ENCODE data around the gene CPNE8. TPM values are rescaled to one million over a fixed set of nuclear protein-coding genes. Genes with fewer than 3 reads are reported as not detected.

Gene CPNE8
- total RNA-seq, 1 donor from 2014 or later = 14.8 TPM

- no peak for DNase-seq (ENCODE audit: low spot score)
These were observed 176.5 kb downstream of the CPNE8 start for GRCh38 chr12:38728894-38729293.

DNA sequence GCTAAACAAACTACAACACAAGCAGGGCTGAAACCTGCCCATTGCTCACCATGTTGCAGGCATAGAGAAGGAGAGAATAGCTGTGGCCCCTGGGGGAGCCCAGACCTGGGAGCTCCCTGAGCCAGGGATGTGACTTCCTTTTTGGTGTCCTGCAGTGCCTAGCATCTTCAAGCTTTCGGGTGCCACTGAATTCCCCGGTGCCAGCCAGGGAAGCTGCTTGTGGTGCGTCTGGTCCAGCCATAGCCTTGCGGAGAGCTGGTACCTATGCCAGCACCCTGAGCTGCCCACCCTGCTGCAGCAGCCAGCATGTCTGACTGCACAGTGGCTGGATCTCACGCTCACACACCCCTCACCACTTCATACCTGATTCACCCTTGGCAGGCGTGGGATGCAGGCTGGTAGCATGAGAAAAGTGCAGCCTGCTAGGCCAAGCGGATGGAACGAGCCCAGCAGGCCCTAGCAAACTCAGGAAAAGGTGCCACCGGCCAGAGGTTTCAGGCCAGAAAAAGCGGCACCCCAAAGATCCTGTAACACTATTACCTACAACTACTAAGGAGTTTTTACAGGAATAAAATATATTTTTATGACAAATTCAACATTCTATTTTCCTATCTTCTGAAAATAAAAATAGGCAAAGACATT lies 183.7 kb downstream of the CPNE8 start:
- no peak for DNase-seq (ENCODE audit: low spot score)

DNA sequence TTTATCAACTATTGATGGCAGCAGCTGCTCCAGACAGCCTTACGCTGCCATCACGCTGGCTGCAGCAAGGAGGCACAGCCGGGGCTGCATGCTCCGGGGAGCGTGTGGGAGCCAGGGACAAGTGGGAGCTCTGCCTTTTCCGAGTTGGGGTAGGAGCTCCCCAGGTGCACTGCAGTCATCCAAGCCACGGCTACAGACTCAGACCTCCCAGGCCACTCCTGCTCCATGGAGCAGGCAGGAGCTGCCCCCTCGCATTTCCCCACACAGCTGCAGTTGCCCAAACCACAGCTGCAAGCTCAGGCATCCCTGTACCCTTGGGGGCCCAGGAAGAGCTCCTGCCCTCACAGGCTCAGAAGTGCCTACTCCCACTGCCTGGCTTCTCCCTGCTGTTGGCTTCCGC lies 184.7 kb downstream of the CPNE8 start:
- no peak for DNase-seq (ENCODE audit: low spot score)

DNA sequence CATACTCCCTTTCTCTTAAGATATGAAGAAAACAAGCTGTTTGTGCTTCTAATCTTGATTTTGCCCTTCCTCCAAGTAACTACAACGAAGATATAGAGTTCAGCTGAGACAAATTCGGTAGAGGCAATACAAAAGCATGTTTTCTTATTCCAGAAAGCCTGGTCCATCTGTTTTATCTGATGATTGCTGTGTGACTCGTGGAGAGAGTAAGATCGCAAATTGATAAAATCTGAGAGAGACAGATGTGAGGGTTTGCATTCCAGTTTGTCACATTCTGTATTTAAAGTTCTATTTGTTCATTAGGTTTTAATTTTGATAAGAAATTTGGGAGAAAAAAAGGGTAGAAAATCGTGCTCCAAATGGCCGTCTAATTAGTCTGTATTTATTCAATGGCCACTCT lies 192.1 kb downstream of the CPNE8 start:
- DNase-seq (ENCODE audit: low spot score) = no peak

GRCh38 chr12:38711054-38711453 lies 194.3 kb downstream of the CPNE8 start:
- no peak for DNase-seq (ENCODE audit: low spot score)

DNA sequence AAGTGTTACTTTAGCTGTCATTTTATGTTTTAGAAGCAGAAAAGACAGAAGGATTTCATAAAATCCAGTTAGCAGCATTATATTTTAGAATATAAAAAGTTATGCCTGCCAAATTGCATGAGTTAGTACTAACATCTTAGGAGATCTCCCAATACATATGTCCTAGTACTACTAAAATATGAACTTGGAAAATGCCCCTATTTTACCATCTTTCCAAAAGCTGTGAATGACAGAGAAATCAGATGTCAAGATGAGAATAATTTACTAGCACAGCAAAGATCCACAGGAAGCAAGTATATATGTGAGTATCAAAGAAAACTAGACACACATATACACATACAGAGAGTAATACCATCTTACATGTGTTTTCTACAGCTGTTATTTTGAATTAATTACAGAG lies 196.9 kb downstream of the CPNE8 start:
- no peak for DNase-seq (ENCODE audit: low spot score)

DNA sequence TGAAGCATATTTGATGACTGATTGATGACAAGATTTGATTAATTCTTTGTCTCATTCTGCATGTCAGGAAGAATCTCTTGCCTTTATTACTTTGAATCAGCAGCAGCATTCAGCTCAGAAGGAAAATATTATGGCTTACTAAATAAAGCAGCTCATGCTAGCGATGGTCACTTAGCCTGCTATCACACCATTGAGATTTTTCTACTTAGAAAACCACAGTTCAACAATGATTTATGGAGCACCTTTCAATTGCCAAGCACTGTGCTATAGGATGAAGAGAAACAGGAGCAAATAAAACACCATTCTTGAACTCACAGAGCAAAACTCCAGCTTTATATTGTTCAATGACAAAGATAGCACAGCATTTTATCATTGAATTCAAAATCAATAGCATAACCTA lies 197.7 kb downstream of the CPNE8 start:
- no peak for DNase-seq (ENCODE audit: low spot score)

- DNase-seq (ENCODE audit: low spot score) = no peak
These were observed 208.1 kb downstream of the CPNE8 start for GRCh38 chr12:38697289-38697688.

GRCh38 chr12:38695057-38695456 lies 210.3 kb downstream of the CPNE8 start:
- no peak for DNase-seq (ENCODE audit: low spot score)

GRCh38 chr12:38691164-38691563 lies 214.2 kb downstream of the CPNE8 start:
- no peak for DNase-seq (ENCODE audit: low spot score)

DNA sequence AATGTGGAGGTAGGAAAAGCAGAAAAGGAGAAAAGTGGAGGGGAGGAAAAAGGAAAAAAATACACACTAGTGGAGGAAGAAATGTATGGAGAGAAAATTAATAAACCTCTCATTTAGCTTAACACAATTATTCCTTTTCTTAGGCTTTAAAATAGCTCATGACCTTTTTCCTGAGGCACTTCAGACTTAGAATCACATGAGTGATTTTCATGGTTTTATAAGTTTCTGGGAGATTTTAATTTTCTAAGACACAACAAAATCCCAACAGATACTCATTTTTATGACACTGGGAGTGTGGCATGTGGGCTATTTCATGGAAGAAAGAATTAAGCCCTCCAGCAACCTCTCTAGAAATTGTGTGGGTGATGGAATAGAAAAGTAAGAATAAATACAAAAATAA lies 214.7 kb downstream of the CPNE8 start:
- DNase-seq (ENCODE audit: low spot score) = no peak

DNA sequence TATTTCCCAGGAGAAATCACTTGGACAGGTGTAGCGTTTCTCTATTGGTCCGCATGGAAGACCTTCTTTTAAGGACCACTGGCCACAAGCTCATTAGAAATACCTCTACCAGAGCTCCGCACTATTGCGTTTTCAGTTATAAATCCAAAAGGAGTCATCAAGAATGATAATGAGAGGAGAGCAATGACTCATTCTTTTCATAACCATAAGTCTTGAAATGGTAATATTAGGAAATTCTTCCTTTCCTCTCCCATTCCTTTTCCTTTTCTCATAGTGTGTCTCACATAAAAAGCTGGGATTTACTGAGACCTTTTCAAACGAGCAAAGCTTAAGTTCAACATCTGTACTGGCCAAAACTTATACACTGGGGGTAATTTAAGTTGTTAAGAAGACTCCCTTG lies 215.7 kb downstream of the CPNE8 start:
- no peak for DNase-seq (ENCODE audit: low spot score)

DNA sequence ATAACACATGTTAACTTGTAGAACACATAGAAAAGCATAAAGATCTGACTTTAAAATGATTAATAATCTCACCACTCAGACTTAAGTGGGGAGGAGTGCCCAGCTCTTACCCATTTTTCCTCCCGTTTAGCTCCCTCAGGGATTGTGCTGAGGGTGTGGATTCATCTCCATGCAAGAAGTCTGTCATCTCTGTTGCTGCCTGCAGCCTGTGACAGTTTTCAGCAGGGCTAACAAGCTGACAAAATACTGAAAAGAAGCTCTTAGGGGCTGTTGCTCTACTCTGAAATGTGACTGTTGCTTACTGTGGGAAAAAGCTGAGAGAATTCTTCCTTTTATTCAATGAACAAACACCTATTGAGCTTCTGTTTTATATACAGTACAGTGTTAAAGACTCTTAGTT lies 216.2 kb downstream of the CPNE8 start:
- no peak for DNase-seq (ENCODE audit: low spot score)

DNA sequence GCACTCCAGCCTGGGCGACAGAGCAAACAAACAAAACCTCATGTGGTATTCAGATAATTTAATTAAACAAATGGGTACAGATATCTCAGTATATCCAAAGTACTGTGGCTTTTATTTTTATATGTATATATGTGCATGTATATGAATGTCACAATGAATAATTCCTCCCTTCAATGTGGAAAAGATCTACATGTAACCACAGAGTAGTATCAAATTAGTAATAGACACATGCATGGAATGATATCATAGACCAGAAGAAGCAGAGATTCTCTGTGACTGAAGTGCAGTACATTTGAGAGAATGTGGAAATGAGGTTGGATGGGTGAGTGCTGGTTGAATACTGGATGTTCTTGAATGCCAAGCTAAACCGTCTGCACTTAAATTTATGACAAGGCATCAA lies 222.9 kb downstream of the CPNE8 start:
- DNase-seq (ENCODE audit: low spot score) = no peak

GRCh38 chr12:38669530-38669929 lies 235.9 kb downstream of the CPNE8 start:
- no peak for DNase-seq (ENCODE audit: low spot score)

GRCh38 chr12:38669081-38669480 lies 236.3 kb downstream of the CPNE8 start:
- DNase-seq (ENCODE audit: low spot score) = no peak

GRCh38 chr12:38666425-38666824 lies 239.0 kb downstream of the CPNE8 start:
- DNase-seq (ENCODE audit: low spot score) = no peak

- DNase-seq (ENCODE audit: low spot score) = no peak
These were observed 240.6 kb downstream of the CPNE8 start for GRCh38 chr12:38664661-38665269.

DNA sequence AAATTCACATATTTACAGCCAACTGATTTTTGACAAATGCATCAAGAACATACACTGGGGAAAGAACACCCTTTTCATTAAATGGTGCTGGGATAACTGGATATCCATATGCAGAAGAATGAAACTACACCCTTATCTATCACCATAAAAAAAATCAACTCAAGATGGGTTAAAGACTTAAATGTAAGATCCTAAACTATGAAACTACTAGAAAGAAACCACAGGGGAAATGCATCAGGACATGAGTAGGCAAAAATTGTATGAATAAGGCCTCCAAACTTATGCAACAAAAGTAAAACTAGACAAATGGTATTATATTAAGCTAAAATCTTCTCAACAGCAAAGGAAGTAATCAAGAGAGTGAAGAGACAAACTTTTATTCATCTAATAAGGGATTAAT lies 242.6 kb downstream of the CPNE8 start:
- DNase-seq (ENCODE audit: low spot score) = no peak

GRCh38 chr12:38653650-38654049 lies 251.7 kb downstream of the CPNE8 start:
- no peak for DNase-seq (ENCODE audit: low spot score)

- no peak for DNase-seq (ENCODE audit: low spot score)
These were observed 256.6 kb downstream of the CPNE8 start for GRCh38 chr12:38648813-38649212.

GRCh38 chr12:38646146-38646545 lies 259.2 kb downstream of the CPNE8 start:
- no peak for DNase-seq (ENCODE audit: low spot score)

DNA sequence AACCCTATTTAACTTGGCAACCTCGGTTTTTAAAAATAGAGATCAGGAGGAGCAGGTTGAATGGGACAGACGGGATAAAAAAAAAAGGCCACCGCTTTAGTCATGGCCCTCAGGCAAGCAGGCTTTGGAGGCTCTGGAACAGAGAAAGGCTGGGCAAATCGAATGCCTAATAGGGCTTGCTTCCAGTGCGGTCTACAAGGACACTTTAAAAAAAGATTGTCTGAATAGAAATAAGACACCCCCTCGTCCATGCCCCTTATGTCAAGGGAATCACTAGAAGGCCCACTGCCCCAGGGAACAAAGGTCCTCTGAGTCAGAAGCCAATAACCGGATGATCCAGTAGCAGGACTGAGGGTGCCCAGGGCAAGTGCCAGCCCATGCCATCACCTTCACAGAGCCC lies 265.8 kb downstream of the CPNE8 start:
- no peak for DNase-seq (ENCODE audit: low spot score)

- DNase-seq (ENCODE audit: low spot score) = no peak
These were observed 267.0 kb downstream of the CPNE8 start for GRCh38 chr12:38638401-38638800.

Data from mucosa of gallbladder (tissue), 1 donor.